Prostate gland (tissue), 2 donors: Measurements from ENCODE around the gene SERPINB1.

Experiments used
- POLR2A ChIP-seq: fragments of 450-650 bp; IDR thresholded peaks from one replicate; pipeline ENCODE4 v1.6.1; 2016; ENCODE audit warnings: antibody characterized with exemption, mild to moderate bottlenecking
- POLR2AphosphoS5 ChIP-seq: sonication (generic); formaldehyde crosslinking; IDR thresholded peaks from one replicate; pipeline ENCODE4 v1.6.1; 2017; ENCODE audit warnings: antibody characterized with exemption
- TF ChIP-seq, protein P1 (sequence below), 4 experiments: fragments of 200-600 bp in 2 of 4; fragments of 450-650 bp in 2 of 4; sonication (generic) in 2 of 4; IDR thresholded peaks; 1 replicate in 3 of 4; 2 replicates in 1 of 4; pipeline ENCODE4 v1.5.1; 2016 to 2019; ENCODE audit warnings: antibody characterized with exemption in 4 of 4, mild to moderate bottlenecking in 2 of 4, moderate library complexity in 2 of 4

GRCh38 chr6:2839195-2839981 is 2.3 kb downstream of the SERPINB1 start:
- no peak for TF ChIP-seq POLR2A
- TF ChIP-seq, protein P1, sequence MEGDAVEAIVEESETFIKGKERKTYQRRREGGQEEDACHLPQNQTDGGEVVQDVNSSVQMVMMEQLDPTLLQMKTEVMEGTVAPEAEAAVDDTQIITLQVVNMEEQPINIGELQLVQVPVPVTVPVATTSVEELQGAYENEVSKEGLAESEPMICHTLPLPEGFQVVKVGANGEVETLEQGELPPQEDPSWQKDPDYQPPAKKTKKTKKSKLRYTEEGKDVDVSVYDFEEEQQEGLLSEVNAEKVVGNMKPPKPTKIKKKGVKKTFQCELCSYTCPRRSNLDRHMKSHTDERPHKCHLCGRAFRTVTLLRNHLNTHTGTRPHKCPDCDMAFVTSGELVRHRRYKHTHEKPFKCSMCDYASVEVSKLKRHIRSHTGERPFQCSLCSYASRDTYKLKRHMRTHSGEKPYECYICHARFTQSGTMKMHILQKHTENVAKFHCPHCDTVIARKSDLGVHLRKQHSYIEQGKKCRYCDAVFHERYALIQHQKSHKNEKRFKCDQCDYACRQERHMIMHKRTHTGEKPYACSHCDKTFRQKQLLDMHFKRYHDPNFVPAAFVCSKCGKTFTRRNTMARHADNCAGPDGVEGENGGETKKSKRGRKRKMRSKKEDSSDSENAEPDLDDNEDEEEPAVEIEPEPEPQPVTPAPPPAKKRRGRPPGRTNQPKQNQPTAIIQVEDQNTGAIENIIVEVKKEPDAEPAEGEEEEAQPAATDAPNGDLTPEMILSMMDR (IDR thresholded peaks at IDR 0.05) = no peak
- no peak for TF ChIP-seq POLR2AphosphoS5
